ENCODE results near the gene PYDC2.

DNA sequence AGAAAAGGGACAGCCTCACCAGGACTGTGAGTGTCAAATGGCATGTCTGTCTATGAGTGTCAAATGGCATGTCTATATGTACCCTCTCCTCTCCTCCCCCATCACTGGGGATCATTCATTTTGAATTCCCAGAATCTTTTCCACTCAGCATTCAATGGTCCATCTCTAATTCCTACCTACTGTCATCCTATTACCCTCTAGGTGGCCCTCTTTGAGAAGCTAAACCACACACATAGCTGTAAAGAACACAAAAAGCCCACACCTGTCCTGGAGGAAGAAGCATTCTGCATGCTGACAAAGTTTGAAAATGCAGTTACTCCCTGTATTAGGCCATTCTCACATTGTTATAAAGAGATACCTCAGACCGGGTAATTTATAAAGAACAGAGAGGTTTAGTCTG lies 46.2 kb upstream of the PYDC2 start:
- no peak for TF ChIP-seq GATA3 (IDR thresholded peaks at IDR 0.05; ENCODE audit: low read depth, low read length)
- TF ChIP-seq GATA2 (IDR thresholded peaks at IDR 0.05; ENCODE audit: low read depth, low read length) = no peak
